PC-9 (cell line): ENCODE measurements around the gene TRIM44. TPM values are rescaled to one million over a fixed set of nuclear protein-coding genes. Genes with fewer than 3 reads are reported as not detected.

Experiments used
- BruUV-seq: library from RNA; stranded (reverse); fragments of 400-500 nt; replicated peaks from 2 replicates; lab custom pipeline; 2021; lab: Mats Ljungman, UMichigan
- CTCF ChIA-PET: fragments of 300-600 bp; sonication (Branson Sonifier 250); formaldehyde crosslinking; loops from one replicate; lab custom pipeline; 2022; ENCODE audit warnings: antibody characterized with exemption; lab: Charles Lee
- POLR2A ChIA-PET: fragments of 300-600 bp; sonication (Branson Sonifier 250); formaldehyde crosslinking; loops from one replicate; lab custom pipeline; 2022; ENCODE audit warnings: antibody characterized with exemption; ENCODE audit not compliant: unreplicated experiment; lab: Charles Lee
- DNase-seq, 2 experiments: peaks; one replicate each; pipeline versions ENCODE4 v3.0.0 to v3.0.0-alpha.2; 2015 to 2022; ENCODE audit warnings: mixed read lengths in 1 of 2
- H2AFZ ChIP-seq: fragments of 200-600 bp; sonication (generic); 2 replicates; pipeline ENCODE4 v1.8.1; 2017; ENCODE audit warnings: antibody characterized with exemption
- H3F3A ChIP-seq: fragments of 200-600 bp; sonication (generic); 2 replicates; pipeline ENCODE4 v1.8.1; 2017; ENCODE audit warnings: antibody characterized with exemption, mild to moderate bottlenecking, low read depth; ENCODE audit not compliant: insufficient read depth
- H3K27ac ChIP-seq: fragments of 200-600 bp; sonication (generic); 2 replicates; pipeline ENCODE4 v1.6.1; 2016; ENCODE audit warnings: mixed run types
- H3K27me3 ChIP-seq: fragments of 200-600 bp; sonication (generic); 2 replicates; pipeline ENCODE4 v1.6.1; 2016; ENCODE audit warnings: low read depth, mixed run types; ENCODE audit not compliant: insufficient read depth
- H3K36me3 ChIP-seq: fragments of 200-600 bp; sonication (generic); 2 replicates; pipeline ENCODE4 v1.6.1; 2016; ENCODE audit warnings: low read depth, mixed run types
- H3K4me1 ChIP-seq: fragments of 200-600 bp; sonication (generic); replicated peaks from 2 replicates; pipeline ENCODE4 v1.6.1; 2016; ENCODE audit warnings: mixed run types; ENCODE audit not compliant: insufficient read depth
- H3K4me2 ChIP-seq: fragments of 200-600 bp; sonication (generic); 2 replicates; pipeline ENCODE4 v1.6.1; 2017; ENCODE audit warnings: mixed run types
- H3K4me3 ChIP-seq: fragments of 200-600 bp; sonication (generic); 2 replicates; pipeline ENCODE4 v1.6.1; 2016; ENCODE audit warnings: mixed run types
- H3K79me2 ChIP-seq: fragments of 200-600 bp; sonication (generic); 2 replicates; pipeline ENCODE4 v1.6.1; 2017; ENCODE audit warnings: low read depth, mixed run types
- H3K9me2 ChIP-seq: fragments of 200-600 bp; sonication (generic); 2 replicates; pipeline ENCODE4 v1.8.1; 2017; ENCODE audit warnings: mild to moderate bottlenecking; ENCODE audit not compliant: insufficient read depth
- H3K9me3 ChIP-seq: fragments of 200-600 bp; sonication (generic); 2 replicates; pipeline ENCODE4 v1.8.1; 2016; ENCODE audit warnings: low read depth; ENCODE audit not compliant: insufficient read depth
- H4K20me1 ChIP-seq: fragments of 200-600 bp; sonication (generic); 2 replicates; pipeline ENCODE4 v1.8.1; 2017; ENCODE audit not compliant: insufficient read depth
- EZH2 ChIP-seq: fragments of 200-600 bp; sonication (generic); IDR thresholded peaks from 2 replicates; pipeline ENCODE4 v1.8.0; 2017; ENCODE audit warnings: antibody characterized with exemption, low read depth
- intact Hi-C: fragments of 100-400 bp; cut with micrococcal nuclease; formaldehyde crosslinking; loops from one replicate; pipeline ENCODE4 v1.10.0; 2022; ENCODE audit not compliant: unreplicated experiment
- total RNA-seq: library from RNA; stranded (reverse); gene quantifications from 2 replicates; pipeline ENCODE4 v1.2.3, GENCODE V29; 2021
- TF ChIP-seq, protein P1 (sequence below): fragments of 200-600 bp; sonication (generic); conservative IDR thresholded peaks from 2 replicates; pipeline ENCODE4 v1.6.1; 2017; ENCODE audit warnings: mixed run types, antibody characterized with exemption, mild to moderate bottlenecking, moderate library complexity

TRIM44 gene
- total RNA-seq, 1 experiment from 2014 or later = 100 TPM

DNA sequence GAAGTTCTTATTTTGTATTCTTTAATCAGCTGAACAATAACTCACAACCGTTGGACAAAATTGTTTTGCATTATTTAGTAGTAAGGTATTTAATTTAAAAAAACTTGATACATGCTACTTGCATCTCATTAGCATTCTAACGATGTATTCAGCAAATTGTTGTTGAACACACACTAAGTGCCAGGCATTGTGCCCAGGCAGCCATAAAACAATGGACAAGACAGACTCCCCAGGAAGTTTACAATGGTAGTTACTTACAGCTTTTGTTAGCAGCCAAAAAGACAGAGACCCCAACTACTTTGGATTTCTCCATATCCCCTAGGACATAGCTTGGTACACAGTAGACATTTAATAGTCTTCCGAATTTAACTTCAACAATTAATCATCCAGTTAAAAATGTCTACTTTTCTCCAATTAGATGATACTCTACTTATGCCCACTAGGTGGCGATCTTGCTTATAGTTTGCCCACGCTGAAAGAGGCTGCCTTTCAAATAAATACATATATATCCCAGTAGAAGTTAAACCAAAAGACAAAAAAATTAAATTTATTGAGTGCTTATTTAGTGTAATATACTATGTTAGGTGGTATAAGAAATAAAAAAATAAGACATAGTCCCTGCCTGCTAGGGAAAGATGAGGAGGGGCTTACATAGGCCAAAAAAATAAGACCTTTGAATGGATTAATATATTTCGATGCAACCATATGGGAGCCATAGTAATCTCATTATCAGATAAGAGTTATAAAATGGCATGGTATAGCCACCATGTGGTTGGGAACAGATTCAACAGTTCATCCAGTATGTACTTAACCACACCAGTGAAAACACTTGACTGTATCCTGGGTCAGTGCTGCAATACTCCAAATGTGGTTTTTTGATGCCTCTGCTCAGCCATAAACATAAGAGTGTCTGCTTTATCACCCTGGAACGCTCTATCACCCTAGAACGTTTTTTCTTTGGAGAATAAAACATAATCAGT, 46.4 kb upstream of the TRIM44 start:
- H3K4me1 ChIP-seq = peaks cover 32% of the 10 kb centered on the region
- DNase-seq = peak in 1 of 2 experiments; percentile 55
- TF ChIP-seq, protein P1, sequence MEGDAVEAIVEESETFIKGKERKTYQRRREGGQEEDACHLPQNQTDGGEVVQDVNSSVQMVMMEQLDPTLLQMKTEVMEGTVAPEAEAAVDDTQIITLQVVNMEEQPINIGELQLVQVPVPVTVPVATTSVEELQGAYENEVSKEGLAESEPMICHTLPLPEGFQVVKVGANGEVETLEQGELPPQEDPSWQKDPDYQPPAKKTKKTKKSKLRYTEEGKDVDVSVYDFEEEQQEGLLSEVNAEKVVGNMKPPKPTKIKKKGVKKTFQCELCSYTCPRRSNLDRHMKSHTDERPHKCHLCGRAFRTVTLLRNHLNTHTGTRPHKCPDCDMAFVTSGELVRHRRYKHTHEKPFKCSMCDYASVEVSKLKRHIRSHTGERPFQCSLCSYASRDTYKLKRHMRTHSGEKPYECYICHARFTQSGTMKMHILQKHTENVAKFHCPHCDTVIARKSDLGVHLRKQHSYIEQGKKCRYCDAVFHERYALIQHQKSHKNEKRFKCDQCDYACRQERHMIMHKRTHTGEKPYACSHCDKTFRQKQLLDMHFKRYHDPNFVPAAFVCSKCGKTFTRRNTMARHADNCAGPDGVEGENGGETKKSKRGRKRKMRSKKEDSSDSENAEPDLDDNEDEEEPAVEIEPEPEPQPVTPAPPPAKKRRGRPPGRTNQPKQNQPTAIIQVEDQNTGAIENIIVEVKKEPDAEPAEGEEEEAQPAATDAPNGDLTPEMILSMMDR = peak; percentile 96
- TF ChIP-seq EZH2 = no peak
- H3K4me3 ChIP-seq = no peak overlapping the region
- POLR2A ChIA-PET = no interaction called here
- H3K79me2 ChIP-seq = peaks cover 21% of the 10 kb centered on the region
- no peak overlapping the region for H3K27ac ChIP-seq
- no peak overlapping the region for H2AFZ ChIP-seq
- no peaks in the 10 kb centered on the region for H3K9me3 ChIP-seq
- H3K9me2 ChIP-seq = no peaks in the 10 kb centered on the region
- no peaks in the 10 kb centered on the region for H4K20me1 ChIP-seq
- no peaks in the 10 kb centered on the region for H3K27me3 ChIP-seq
- H3F3A ChIP-seq = peaks cover 14% of the 10 kb centered on the region
- no peaks in the 10 kb centered on the region for H3K36me3 ChIP-seq
- 0 out of 2 replicates have a peak overlapping the region, but pooled peaks have one; percentile 51 for H3K4me2 ChIP-seq
- CTCF ChIA-PET = interaction anchor here (0.6 to 1.3 kb wide), 3 partner anchors 206 to 650 kb away, joined by 3 to 9 read pairs (median 3); no protein-coding TSS in a partner anchor
- no TSS peak for BruUV-seq
- intact Hi-C loops = loop anchor here (1.0 to 10.0 kb wide), 13 partner anchors 129 to 876 kb away; partner anchors contain the start of genes APIP, LDLRAD3 and PDHX

DNA sequence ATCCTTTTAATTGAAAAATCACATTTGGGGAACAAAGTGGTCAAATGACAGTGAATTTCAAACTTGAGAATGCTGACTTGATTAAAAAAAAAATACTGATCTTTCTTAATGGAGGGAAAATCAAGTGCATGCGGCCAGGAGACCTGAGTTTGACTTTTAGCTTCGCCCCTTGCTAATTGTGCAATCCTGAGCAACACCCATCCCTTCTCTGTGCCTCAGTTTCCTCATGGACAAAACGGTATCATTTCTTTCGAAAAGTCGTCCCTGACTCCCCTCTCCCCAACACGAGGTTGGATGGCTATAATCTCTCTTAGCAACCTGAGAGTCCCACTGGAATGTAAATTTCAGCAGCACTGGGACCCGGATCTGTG, 45.3 kb upstream of the TRIM44 start:
- intact Hi-C loops = loop anchor here (2.0 to 10.0 kb wide), 8 partner anchors 178 to 875 kb away; partner anchors contain the start of genes APIP, LDLRAD3 and PDHX
- Histone ChIP-seq H3K4me1 (peaks cover 43% of the 10 kb centered on the region), H2AFZ (0 out of 2 replicates have a peak overlapping the region, but pooled peaks have one; percentile 61), H3K9me3 (no peaks in the 10 kb centered on the region), H3K27me3 (no peaks in the 10 kb centered on the region), H3K9me2 (no peaks in the 10 kb centered on the region), H3K4me2 (peak overlapping the region; percentile 99), H3K4me3 (no peak overlapping the region; the same call in 1 of the 2 replicates), H4K20me1 (no peaks in the 10 kb centered on the region), H3F3A (peaks cover 14% of the 10 kb centered on the region), H3K36me3 (no peaks in the 10 kb centered on the region), H3K79me2 (peaks cover 28% of the 10 kb centered on the region), H3K27ac (no peak overlapping the region)
- no peak for DNase-seq
- CTCF ChIA-PET = interaction anchor here (1.0 kb wide), 1 partner anchor 205 kb away, joined by 8 read pairs; no protein-coding TSS in a partner anchor
- POLR2A ChIA-PET = interaction anchor here (0.8 kb wide), 1 partner anchor 62 kb away, joined by 12 read pairs; no protein-coding TSS in a partner anchor
- TF ChIP-seq EZH2 = no peak
- TF ChIP-seq, protein P1 = no peak
- TSS peak; percentile 60 for BruUV-seq
